ENCODE measurements around the gene TFRC.
"Not testable (repeated sequence)": the region's sequence is repeated elsewhere in the genome, so short reads cannot be mapped to it uniquely, and the experiment has no call there.

The TFRC gene

DNA sequence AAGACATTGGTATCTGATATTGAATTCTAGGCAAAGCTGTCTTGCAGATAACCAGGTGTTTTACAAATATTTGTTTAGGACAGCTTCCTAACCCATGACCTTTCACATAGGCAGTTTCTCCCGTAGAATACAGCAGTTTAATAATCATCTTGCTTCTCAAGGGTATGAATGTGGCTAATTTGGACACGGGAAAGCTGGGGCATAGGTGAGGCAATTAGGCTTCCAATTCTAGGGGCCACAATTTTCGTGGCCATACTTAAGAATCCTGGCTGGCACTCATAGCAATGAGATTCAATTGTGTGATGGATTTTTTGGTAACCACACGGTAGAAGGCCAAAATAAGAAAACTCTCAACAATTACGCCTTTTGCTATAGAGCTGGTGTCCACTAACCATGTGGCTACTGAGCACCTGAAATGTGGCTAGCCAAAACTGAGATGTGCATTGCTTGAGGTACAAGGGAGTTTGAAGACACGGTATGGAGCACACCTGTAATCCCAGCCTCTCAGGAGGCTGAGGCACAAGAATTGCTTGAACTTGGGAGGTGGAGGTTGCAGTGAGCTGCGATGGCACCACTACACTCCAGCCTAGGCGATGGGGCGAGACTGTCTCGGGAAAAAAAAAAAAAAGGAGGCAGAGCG is 34.4 kb downstream of the TFRC start:
- DNase-seq: no peak

GRCh38 chr3:196044513-196044912 is 37.4 kb downstream of the TFRC start:
- DNase-seq: no peak

DNA sequence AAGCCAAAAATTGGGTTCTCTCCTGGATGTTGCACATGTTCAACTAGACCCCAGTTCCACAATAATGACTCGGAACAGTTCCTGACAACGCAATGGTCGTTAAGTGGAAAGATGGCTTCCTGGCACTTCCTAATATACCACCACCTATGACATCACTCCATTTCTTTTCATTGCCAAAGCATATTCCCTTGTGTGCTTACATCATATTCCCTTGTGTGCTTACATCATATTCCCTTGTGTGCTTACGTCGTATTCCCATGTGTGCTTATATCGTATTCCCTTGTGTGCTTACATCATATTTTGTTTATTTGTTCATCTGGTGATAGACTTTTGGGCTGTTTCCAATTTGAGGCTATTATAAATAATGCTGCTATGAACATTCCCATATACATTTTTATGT is 39.2 kb downstream of the TFRC start:
- DNase-seq: no peak

DNA sequence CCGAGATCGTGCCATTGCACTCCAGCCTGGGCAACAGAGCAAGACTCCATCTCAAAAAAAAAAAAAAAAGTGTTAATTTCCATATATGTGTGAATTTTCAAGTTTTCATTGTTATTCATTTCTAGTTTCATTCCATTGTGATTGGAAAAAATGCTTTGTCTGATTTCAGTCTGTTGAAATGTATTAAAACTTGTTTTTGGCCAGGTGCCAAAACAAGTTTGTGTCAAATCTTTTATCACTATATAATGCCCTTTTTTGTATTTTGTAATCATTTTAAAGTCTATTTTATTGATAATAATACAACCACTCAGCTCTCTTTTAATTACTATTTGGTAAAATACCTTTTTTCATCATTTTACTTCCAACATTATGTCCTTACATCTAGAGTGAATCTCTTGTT is 42.5 kb downstream of the TFRC start:
- DNase-seq: no peak

GRCh38 chr3:196026059-196026458 is 55.8 kb downstream of the TFRC start:
- not testable (repeated sequence) for DNase-seq

DNA sequence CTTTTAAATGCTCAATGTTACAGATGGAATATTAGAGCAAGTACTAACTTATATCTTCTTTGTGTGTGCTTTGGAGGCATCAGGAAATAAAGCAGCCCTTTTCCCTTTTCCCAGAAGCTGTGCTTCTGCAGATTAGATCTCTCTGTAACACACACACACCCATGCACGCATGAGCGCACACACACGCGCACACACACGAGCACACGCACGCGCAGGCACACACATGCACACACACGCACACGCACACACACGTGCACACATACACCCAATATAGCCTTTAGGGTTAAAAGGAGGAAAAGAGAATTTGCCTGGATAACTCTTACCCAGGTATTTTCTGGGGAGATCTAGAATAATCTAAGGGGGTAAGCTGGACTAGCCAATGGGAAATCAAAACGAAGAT is 56.9 kb downstream of the TFRC start:
- no peak for DNase-seq

GRCh38 chr3:196023947-196024346 is 57.9 kb downstream of the TFRC start:
- no peak for DNase-seq

DNA sequence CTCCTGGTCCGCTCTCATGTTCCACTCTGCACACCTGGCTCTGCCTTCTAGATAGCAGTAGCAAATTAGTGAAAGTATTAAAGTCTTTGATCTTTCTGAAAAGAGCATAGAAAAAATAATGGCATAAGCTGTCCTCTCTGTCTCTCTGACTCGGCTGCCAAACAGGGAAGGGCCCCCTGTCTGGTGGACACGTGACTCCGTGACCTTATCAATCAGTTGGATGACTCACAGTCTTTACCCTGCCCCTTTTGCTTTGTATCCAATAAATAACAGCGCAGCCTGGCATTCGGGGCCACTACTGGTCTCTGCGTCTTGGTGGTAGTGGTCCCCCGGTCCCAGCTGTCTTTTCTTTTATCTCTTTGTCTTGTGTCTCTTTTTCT is 59.4 kb downstream of the TFRC start:
- not testable (repeated sequence) for DNase-seq

GRCh38 chr3:196020373-196020772 is 61.5 kb downstream of the TFRC start:
- DNase-seq: no peak

- not testable (repeated sequence) for DNase-seq
Observed at GRCh38 chr3:196019576-196019975, 62.3 kb downstream of the TFRC start.

GRCh38 chr3:196018159-196018558 is 63.7 kb downstream of the TFRC start:
- DNase-seq: not testable (repeated sequence)

DNA sequence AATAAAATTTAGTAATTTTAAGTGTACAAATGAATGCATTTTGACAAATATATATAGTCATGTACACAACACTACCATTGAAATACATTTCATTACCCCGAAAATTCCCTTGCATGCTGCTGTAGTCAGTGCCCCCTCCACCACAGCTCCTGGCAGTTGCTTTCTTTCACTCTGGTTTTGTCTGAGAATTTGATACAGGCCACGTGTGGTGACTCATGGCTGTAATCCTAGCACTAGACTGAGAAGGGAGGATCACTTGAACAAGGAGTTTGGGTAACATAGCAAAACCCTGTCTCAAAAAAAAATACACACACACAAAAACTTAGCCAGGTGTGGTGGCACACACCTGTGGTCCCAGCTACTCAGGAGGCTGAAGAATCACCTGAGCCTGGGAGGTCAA is 65.4 kb downstream of the TFRC start:
- no peak for DNase-seq

GRCh38 chr3:196016059-196016458 is 65.8 kb downstream of the TFRC start:
- no peak for DNase-seq

- no peak for DNase-seq
Observed at GRCh38 chr3:196013587-196014487, 68.1 kb downstream of the TFRC start.

DNA sequence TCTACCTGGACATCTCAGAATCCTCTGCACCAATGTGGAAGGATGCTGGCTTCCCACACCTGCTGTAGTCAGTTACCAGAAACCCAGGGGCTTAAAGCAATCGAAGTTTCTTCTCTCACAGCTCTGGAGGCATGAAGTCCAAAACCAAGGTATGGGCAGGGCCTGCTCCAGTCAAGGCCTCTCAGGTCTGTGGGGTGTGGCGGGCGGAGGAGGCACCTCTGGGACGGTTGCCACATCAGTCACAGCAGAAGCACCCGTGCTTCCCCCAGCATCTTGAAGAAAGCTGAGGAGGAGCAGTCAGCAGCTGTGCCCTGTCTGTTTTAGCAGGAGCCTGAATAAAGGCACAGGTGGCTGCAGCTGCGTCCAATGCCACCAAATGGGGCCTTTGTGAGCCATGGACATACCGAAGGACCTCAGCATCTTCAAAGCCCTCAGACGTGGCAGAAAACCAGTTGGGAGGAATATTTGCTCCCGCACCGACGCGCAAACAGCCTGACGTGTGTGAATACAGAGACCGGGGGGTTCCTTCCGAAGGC is 68.9 kb downstream of the TFRC start:
- DNase-seq: no peak

- DNase-seq: no peak
Observed at GRCh38 chr3:196012481-196012880, 69.4 kb downstream of the TFRC start.

DNA sequence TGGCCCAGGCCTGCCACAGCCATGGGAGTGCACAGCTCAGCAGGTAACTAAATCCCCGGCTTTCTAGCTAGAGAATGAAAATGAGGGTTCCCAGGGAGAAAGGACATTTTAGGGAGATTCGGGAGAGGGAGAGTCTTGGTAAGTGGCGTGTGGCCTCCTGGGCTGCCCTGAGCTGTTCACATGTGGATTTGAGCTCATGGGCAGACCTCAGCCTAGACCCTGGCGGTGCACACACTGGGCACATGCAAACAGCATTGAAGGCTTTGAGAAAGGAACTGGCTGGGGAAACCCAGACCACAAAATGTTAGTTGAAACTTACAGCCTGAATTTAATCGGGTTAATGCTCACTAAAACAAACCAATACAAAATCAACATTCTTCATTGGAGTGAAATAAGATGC is 72.4 kb downstream of the TFRC start:
- DNase-seq: no peak

DNA sequence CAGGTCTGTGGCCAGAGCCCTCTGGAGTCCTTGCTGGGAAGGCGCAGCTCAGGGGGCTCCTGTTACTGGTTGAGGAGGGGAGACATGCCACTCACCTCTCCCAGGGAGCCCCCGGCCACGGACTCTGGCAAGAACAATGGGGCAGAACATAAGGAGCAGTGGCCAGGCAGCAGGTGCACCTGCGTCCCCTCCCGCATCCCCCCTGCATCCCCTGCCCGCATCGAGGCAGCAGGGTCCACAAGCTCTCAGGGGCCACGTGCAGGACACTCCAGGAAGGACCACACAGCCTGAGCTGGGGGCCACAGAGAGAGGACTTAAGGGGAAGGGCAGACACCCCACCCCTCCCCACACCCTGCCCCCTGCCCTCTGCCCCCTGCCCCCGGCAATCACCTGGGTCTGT is 73.0 kb downstream of the TFRC start:
- DNase-seq: no peak

- DNase-seq: no peak
Observed at GRCh38 chr3:196008387-196008786, 73.5 kb downstream of the TFRC start.

DNA sequence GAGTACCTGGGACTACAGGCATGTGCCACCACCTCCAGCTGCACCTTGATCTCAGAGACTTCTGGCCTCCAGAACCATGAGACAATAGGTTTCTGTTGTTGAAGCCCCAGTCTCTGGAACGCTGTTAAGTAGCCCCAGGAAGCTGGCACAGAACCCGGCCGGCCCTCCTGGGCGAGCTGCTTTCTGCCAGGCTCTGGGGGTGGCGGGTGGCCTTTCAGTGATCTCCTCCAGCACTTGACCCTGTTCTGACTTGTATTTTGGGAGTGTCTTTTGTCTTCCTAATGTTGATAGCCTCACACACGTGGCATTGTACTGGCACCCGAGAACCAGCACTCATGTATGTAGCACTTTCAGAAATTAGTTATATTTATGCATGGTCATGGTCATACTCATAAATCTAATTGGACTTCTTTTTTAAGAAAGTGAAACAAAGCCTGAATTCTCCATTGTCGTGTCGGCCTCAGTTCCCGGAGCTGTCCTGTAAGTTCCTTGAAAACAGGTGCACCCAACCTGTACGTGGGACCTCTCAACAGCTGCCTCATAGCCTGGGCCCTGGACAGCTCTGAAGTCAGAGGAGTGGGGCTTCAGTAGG is 74.0 kb downstream of the TFRC start:
- DNase-seq: no peak

- not testable (repeated sequence) for DNase-seq
Observed at GRCh38 chr3:196005338-196005737, 76.6 kb downstream of the TFRC start.

DNA sequence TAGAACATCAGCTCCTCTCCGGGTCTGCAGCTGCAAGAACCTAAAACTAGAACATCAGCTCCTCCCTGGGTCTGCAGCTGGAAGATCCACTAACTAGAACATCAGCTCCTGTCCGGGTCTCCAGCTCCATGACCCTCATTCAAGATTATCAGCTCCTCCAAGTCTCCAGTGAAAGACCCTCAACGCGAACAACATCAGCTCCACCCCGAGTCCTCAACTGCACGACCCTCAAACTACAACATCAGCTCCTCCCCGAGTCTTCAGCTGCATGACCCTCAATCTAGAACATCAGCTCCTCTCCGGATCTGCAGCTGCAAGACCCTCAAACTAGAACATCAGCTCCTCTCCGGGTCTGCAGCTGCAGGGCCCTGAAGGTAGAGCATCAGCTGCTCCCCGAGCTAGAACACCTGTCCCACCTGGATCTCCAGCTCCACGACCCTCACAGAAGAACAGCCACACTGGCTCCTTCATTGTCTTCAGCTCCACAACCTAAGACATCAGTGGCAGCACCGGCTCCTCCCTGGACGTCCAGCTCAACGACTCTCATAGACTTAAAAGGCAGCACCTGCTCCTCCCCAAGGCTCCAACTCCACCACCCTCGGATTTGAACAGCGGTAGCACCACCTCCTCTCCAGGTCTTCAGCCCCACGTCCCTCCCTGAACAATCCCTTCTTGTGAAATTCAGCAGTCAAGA is 77.4 kb downstream of the TFRC start:
- DNase-seq: not testable (repeated sequence)

GRCh38 chr3:196003611-196004010 is 78.3 kb downstream of the TFRC start:
- no peak for DNase-seq

Data from GOT3 (cell line).